HG03139 (cell line): ENCODE measurements around the gene ZFTA.
A peak's percentile ranks its signal among the peaks of the same experiment; 100 is the strongest.
"Not testable (repeated sequence)": the region's sequence is repeated elsewhere in the genome, so short reads cannot be mapped to it uniquely, and the experiment has no call there.

Experiments used
- ATAC-seq: cut with Tn5 transposase; IDR thresholded peaks from one replicate; pipeline ENCODE4 v1.9.1; 2021; ENCODE audit not compliant: unreplicated experiment

Gene ZFTA

GRCh38 chr11:63768237-63769041, at the start of gene ZFTA:
ZFTA (minus strand) TSS chr11:63768775; CDS start chr11:63768622, 153 bp downstream.
- ATAC-seq = no peak

GRCh38 chr11:63817758-63818498, 49.4 kb upstream of the ZFTA start:
- ATAC-seq = no peak

DNA sequence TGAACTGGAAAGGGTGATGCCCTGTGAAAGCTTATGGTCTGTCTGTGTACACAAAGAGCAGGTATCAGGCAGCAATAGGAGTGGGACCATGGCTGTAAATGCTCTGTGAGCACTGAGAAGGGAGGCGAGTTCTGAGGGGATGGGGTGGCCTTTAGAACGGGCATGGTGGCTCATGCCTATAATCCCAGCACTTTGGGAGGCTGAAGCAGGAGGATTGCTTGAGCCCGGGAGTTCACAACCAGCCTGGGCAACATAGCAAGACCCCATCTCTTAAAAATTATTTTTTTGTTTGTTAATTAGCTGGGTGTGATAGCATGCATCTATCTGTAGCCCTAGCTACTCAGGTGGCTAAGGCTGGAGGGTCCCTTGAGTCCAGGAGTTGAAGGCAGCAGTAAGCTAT, 48.2 kb upstream of the ZFTA start:
- ATAC-seq = no peak

DNA sequence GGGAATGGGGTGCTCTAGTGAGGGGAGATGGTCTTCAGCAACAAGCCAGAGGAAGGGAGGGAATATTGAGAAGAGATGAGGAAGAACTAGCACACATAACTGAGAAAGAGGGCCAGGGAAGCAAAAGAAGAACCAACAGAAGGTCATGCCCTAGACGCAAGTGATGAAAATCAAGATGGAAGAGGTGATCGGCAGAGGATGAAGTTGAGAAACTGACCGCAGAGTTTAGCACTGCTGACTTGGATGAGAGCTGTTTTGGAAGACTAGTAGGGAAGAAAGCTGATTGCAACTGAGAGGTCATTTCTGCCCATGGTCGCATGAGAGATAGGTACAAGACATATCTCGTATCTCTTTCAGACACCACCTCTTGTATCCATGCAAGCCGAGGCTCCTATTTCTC, 47.6 kb upstream of the ZFTA start:
- ATAC-seq = no peak

- ATAC-seq = no peak
Measured at GRCh38 chr11:63814383-63814736, 45.8 kb upstream of the ZFTA start.

- peak; percentile 26 for ATAC-seq
Measured at GRCh38 chr11:63813563-63814382, 45.2 kb upstream of the ZFTA start.

- ATAC-seq = peak; percentile 76
Measured at GRCh38 chr11:63813035-63813562, 44.5 kb upstream of the ZFTA start, which contains the start of gene SPINDOC. SPINDOC (plus strand) TSS chr11:63813456; CDS start chr11:63813687, 231 bp downstream.

- no peak for ATAC-seq
Measured at GRCh38 chr11:63811522-63811921, 42.9 kb upstream of the ZFTA start.

DNA sequence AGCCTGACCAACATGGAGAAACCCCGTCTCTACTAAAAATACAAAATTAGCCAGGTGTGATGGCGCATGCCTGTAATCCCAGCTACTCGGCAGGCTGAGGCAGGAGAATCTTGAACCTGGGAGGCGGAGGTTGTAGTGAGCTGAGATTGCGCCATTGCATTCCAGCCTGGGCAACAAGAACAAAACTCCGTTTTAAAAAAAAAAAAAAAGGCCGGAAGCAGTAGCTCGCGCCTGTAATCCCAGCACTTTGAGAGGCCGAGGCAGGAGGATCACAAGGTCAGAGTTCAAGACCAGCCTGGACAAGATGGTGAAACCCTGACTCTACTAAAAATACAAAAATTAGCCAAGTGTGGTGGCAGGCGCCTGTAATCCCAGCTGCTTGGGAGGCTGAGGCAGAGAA, 41.8 kb upstream of the ZFTA start:
- not testable (repeated sequence) for ATAC-seq

DNA sequence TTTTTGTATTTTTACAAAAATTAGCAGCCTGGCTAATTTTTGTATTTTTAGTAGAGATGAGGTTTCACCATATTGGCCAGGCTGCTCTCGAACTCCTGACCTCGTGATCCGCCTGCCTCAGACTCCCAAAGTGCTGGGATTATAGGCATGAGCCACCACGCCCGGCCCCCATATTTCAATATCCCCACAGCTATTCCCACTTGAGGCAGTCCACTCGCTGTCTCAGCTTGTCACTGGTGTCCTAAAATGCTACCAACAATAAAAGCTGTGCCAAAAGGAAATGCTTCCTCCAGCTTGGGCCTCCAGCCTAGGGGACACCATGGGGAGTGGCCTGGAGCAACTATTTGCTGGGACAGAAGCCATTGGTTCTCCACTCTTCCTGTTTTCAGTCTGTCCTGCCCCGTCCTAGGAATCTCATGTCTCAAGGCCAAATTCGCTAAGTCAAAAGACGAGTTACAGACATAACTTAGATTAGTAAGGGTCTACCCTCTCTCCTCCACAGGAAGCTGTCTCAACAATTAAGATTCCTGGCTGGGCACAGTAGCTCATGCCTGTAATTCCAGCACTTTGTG, 37.4 kb upstream of the ZFTA start:
- ATAC-seq = no peak

DNA sequence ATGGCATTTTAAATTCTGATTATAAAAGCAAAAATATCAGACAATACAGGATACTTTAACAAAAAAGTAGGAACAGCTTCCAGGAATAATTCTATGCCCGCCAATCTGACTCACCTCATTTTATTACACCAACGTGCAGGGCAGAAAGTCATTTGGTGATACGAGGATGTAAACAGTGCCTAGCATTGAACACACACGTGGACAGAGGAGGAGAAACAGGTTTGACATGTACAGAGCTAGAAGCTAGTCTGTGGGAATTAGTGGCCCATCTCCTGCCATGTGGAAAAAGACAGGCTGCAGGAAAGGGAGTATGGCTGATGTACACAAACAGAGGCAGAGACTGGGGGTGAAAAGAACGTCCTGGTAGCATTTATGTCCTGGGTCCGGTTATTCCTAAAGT, 35.7 kb upstream of the ZFTA start:
- ATAC-seq = no peak

GRCh38 chr11:63802637-63803414, 34.3 kb upstream of the ZFTA start:
- no peak for ATAC-seq

DNA sequence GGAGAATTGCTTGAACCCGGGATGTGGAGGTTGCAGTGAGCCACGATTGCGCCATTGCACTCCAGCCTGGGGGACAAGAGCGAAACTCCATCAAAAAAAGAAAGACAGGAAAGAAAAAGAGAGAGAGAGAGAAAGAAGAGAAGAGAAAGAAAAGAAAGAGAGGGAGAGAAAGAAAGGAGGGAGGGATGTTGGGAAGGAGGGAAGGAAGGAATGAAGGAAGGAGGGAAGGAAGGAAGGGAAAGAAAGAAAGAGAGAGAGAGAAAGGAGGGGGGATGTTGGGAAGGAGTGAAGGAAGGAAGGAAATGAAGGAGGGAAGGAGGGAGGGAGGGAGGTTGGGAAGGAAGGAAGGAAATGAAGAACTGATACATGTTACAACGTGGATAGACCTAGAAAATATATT, 32.3 kb upstream of the ZFTA start:
- ATAC-seq = no peak

- ATAC-seq = no peak
Measured at GRCh38 chr11:63795066-63795465, 26.5 kb upstream of the ZFTA start.

DNA sequence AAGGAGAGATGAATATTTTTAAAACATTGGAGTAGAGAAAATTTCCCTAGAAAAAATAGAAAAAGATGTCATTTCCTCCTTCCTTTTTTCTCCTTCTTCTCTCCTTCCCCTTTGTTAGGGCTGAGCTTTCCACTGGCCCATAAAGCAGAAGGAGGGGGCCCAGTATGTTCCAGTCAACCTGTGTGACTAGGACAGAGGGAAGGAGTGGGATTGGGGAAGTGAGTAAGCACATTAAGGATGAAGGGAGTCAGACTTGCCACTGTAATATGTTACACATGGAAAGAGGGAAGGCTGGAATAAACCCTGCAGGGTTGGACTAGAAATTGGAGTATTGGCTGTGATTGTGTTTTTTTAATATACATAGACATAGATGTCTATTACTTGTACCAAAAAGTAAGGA, 24.6 kb upstream of the ZFTA start:
- ATAC-seq = no peak

DNA sequence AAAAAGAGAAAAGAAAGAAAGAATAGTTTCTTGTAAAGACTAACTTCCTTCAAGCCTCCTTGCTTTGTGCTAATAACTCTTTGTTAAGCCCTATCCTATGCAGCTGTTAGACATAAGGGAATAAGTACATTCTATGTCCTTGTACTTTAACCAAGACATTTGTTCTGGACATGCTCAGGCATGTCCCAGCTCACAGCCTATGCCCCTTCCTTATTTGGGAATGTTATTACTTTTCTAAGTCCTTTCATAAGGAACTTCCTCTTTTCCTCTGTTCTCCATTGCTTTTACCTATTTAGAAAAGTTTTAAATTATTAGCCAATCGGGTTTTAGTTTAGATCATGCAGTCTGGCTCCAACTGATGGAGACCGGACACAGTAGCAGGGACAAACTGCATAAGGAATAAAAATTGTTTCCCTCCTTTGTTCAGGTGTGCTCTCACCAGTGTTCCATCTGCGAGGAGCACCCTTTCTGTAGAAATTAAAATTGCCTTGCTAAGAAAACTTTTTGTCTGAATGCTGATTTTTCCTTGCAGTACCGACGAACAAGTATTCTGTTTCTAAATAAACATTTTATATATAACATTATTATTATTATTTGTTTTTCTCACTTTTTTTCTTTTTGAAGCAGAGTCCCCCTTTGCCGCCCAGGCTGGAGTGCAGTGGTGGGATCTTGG, 23.1 kb upstream of the ZFTA start:
- ATAC-seq = no peak

DNA sequence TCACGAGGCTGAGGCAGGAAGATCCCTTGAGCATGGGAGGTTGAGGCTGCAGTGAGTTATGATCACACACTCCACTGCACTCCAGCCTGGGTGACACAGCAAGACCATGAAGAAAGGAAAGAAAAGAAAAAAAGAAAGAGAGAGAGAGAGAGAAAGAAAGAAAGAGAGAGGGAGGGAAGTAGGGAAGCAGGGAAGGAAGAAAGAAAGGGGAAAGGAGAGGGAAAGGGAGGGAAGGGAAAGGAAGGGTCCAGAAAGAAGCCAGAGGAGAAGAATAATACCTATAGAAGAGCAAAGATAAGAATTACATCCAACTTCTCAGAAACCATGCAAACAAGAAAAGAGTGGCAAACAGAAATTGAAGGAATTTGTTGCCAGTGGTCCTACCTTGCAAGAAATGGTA, 17.2 kb upstream of the ZFTA start:
- ATAC-seq = no peak

GRCh38 chr11:63783925-63784592, 15.5 kb upstream of the ZFTA start:
- no peak for ATAC-seq

DNA sequence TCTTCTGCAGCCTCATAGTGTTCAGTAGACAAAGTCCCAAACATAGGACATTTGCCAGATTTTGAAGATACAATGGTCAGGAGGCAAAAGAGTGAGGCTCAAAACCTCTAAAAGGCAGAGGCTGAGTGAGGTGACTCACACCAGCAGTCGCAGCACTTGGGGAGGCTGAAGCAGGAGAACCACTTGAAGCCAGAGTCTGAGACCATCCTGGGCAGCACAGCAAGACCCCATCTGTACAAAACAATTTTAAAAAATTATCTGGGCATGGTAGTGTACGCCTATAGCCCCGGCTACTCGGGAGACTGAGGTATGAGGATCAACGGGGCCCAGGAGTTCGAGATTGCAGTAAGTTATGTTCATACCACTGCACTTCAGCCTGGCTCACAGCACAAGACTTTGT, 14.2 kb upstream of the ZFTA start:
- no peak for ATAC-seq
